Fibroblast of skin of right quadriceps (primary cell): ENCODE data around the gene TBX1.

Experiments
- DNase-seq: peaks from one replicate; pipeline ENCODE4 v3.0.0-alpha.2; 2013

The TBX1 gene

DNA sequence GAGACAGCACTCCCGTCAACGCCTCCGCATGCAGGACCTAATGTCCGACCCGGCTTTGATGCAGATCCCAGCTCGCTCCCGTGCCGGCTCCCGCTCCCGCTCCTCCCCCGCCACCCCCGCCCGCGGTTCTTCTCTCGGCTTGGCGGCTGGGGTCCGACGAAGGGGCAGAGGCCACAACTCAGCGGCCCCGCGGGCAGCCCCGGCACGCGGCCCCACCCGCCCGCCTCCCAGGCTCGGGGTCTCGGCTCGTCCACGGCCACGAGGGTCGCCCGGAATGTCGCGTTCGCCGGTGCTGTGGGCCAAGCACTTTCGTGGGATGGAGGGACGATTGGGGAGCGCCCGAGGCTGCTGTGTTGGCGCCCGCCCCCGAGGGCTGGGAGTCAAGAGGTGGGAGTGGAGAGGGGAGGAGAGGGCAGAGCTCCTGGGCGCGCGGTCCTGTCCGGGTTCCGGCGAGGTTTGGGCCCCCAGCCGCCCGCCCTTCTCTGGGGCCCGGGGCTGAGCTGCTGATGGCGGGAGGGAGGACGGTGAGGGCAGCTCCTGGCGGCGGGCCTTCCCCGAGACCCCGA lies 5.3 kb upstream of the TBX1 start:
- no peak for DNase-seq

DNA sequence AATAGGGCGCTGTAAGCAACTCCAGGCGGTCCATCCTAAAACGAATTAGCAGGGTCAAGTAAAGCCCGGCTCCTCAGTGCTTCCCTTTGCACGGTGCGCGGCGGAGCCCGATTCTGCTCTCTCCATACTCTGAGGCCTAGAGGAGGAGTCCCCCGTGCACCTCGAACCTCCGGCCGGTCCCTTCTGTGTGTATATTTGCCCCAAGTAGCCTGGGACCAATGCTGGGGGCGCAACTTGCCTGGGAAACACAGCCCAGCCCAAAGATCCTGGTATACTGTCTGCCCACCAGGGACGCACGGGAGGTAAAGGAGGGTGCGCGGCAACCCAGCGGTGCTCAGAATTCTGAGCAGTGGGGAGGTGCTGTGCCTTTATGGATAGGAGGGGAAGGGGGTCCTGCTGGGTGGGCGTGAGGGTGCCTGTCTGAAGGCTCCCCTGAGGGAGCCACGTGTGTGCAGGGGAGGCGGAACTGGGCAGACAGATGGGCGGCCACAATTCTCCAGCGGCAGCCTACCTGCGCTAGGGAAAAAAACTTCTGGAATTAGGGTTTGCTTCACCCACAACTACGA lies 4.8 kb upstream of the TBX1 start:
- DNase-seq, result no peak

DNA sequence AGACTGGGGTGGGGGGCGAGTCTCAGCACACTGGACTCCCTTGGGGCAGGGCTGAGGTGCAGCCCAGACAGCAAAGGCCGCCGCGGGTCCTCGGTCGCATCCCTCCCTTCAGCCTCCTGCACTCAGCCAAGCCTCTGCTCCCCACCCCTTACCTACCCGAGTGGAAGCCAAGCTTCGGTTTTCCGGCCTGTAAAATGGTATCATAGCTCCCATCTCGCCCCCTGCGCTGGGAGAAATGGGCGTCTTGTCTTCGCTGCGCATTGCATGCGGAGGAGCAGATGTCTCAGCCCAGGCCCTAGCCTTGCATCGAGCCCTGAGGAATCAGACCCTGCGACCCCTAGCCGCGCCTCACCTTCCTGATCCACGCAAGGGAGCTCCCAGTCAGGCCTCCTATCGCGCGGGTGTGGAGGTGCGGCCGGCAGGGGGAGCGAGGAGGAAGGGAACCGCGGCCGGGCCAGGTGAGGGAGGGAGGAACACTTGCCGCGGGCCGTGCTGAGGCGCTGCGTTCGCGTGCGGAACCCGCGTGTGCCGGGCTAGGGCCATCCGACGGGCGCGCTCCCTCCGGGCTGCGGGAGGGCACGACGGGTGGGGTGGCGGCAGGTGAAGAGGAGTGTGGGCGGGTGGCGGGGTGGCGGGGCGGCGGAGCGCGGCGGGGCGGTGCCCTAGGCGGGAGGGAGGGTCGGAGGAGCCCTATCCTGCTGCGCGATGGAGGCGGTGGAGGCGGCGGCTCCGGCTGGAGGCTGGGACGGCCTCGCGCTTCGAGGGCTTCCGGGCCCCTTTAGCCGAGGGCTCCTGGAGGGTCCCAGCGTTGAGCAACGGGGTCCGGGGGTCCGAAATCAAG lies 4.1 kb upstream of the TBX1 start:
- DNase-seq, result no peak

DNA sequence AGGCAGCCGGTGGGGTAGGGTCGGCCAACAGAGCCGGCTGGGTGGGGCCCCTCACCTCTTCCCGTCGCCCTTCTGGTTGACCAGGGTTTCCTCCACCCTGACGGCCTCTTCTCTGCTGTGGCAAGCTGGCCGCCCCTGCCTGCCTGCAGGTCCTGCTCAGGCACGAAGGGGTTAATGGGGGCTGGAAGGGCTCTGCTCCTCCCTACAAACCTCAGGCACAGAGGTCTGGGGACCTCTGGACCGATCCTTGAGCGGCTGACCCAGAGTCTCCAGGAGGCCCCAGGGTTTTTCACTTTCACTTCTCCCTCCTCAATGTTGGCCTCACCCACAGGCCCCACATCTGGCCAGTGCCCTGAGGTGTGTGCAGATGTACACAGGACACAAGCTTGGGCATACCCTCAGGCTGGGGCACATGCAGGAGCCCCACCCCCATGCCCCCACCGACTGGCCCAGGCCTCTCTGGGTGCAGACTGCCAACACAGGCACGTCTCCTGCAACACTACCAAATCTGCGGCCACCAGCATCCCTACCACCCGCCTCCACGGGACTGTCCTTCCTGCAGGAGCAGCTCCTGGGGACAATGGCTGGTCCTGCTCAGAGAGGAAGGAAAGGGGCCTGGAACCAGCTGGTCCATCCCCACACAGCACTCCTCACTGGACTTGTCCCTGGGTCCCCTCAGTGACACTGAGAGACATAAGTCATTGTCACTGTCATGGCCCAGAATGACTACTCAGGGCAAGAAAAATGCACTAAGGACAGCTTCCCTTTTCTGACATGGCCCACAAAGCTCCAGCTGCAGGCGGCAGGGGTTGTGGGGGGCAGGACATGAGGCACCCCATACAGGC lies 3.2 kb upstream of the TBX1 start:
- no peak for DNase-seq

DNA sequence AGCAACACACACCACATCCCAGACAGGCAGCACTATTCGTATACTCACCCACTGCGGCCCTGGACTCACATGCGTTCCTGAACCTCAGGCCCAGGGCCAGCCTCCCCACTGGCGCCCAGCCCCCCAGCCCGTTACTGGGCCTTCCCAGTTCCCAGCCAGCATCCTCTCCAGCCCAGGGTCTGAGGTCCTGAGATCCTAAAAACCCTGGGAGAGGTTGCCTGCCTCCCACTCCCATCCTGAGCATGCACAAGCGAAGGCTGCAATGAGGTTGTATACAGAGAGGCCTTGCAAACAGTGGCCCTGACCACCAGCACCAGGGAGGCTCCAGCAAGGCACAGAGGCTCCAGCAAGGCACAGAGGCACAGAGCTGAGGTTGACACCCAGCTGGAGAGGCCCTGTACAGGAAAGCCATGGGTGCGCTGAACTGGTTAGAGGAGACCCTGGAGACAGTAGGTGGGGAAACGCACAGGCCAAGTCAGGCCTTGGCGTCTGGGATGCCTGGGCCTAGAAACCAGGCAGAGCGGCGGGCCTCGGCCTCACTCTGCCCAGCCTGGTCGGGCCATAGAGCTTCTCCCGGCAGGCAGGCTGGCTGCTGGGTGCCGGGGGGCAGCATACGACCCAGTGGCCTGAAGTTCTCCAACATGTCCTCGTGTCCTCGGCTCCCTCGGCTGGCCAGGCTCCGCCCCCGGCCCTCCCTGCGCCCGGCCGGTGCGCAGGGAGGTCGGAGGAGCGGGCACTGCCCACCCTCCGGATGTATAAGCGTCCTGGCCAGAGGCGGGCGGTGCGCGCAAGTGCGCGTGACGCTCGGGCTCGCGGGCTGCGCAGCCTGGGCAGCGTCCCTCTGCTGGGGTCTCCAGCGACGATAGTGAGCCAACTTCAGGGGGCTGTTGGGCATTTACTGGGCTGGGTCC lies 2.3 kb upstream of the TBX1 start:
- no peak for DNase-seq

DNA sequence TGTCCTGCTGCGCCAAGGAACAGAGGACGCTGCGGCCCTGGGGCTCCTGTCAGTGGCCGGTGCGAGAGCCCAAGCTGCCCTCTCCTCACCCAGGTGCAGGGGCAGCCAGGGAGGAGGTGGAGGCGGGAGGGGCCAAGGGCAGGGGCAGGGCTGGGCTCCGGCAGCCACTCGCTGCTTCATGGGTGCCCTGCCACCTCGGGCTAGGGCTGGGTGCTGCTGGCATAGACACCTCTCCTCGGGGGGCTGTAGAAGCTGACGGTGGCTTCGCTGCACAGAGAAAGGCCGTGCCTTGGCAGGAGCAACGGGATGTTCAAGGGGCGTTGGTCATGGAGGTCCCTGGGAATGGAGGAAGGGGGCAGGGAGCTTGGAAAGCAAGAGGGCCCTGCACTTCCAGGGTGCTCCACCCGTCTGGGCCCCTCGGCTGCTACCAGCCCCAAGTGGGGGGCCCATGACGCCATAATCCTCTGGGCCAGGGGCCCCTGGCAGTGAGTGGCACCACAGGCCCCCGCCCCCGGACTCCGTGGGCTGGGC lies 1.6 kb upstream of the TBX1 start:
- DNase-seq, result no peak

DNA sequence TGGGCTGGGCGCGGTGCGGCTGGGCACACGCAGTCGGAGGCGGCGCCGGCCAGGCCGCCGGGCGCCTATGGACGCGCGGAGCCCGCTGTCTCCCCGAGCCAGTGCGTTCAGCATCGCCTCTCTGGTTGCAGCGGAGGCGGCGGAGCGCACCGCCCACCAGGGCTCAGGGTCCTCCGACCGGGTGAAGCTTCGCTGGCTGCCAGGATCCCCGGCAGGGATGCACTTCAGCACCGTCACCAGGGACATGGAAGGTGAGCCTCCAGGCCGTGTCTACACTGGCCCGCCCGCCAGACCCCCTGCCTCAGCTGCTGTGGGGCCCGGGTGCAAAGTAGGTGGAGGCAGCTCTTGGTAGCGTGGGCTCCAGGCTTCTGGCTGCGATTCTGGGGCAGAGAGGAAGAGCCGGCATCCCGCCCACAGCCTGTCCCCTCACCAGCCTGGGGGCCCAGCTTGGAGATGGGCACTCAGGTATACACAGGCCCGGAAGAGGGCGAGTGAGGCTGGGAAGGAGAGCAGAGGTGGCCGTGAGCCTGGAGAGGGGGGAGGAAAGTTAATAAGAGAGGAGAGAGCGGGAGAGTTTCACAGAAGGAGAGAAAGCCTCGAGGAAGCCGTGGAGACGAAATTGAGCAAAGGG lies 1.0 kb upstream of the TBX1 start:
- no peak for DNase-seq

DNA sequence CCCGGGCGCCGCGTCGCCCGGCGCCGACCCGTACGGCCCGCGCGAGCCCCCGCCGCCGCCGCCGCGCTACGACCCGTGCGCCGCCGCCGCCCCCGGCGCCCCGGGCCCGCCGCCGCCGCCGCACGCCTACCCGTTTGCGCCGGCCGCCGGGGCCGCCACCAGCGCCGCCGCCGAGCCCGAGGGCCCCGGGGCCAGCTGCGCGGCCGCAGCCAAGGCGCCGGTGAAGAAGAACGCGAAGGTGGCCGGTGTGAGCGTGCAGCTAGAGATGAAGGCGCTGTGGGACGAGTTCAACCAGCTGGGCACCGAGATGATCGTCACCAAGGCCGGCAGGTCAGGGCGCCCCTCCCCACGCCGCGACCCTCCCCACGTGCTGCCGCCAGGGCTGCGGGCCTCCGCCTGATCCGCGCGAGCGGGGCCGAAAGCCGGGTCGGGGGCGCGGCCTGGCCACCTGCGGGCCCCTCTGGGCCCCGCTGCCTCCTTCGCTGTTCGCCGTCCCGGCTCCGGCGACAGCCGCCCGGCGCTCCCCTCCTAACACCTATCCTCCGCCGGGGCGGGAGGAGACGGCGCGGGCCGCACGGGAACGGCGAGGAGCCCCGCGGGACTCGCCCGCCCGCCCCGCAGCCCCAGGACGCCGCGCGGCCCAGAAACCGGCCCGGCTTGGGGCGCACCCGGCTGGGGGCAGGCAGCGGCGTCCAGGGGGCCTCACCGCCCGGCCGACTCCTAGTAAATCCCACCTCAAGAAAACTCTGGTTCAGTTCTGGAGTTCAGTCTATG lies 560 bp downstream of the TBX1 start:
- DNase-seq, result no peak

DNA sequence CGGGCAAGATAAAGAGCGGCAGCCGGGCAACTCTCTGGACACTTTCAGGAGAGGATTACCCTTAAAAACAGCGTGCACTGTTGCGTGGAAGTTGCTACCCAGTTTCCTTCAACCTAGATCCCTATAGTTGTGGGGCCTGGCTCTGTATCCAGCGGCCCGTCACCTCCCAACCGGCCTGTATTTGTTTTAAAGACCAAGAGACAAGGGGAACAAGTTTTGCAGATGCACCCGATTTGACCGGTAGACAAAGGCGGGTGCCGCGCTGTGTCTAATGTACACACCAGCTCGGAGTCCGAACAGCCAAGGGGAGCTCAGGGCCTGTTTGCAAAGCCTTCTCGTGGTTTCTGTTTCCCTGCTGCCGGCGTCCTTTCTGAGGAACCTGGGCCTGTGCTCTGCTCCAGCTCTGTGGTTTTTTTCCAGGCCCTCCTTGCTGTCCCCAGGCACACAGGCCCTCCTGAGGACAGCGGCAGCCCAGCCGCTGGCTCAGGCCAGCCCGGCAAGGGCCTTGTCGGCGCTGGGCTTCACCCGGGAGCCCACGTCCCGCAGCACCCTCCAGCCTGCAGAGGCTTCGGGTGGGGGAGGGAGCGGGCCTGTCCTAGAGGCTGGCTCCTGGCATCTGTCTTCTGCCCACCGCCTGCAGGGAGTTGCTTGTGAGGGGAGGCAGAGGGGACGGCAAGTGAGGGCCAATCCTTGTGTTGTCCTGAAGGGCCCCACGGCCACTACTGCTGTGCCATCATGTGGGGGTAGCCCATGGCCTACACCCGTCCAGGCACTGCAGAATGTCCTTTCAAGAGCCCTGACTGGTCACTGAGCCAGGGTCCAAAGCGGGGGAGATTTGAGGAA lies 1.4 kb downstream of the TBX1 start:
- DNase-seq, result peak; percentile 17

DNA sequence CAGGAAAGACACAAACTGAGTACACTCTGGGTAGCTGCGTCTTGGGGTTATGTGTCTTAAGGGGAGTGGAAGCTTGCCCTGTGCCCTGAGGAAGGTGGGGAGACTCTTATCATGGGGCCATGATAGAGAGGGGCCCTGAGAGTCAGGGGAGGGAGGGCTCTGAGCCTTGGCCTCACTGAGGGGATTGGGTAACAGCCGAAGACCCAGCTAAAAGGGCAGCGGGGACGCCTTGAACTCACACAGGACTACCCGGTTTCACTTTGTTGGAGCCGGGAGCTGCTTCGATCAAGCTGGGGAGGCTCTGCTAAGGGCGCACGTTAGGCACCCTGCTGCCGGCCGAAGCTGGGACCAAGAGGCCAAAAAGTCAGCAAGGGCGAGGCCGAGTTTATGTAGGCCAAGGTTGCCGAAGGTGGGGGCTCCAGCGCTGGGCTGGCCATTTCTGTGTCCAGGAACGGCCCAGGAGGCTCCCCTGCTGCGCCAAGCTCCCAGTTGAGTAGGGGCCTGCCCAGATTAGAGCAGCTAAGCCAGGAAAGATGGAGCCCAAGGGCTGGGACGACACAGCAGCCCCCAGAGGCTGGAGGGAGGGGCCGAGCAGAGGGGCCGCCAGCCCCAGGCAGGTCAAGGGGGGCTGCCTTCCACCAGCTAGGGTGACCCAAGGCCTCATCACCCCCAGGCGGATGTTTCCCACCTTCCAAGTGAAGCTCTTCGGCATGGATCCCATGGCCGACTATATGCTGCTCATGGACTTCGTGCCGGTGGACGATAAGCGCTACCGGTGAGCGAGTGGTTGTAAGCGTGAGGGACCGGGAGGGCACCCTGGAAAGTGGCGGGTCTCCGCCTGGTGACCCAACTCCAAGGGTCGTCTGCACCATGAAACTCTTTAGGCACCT lies 2.2 kb downstream of the TBX1 start:
- DNase-seq, result no peak

DNA sequence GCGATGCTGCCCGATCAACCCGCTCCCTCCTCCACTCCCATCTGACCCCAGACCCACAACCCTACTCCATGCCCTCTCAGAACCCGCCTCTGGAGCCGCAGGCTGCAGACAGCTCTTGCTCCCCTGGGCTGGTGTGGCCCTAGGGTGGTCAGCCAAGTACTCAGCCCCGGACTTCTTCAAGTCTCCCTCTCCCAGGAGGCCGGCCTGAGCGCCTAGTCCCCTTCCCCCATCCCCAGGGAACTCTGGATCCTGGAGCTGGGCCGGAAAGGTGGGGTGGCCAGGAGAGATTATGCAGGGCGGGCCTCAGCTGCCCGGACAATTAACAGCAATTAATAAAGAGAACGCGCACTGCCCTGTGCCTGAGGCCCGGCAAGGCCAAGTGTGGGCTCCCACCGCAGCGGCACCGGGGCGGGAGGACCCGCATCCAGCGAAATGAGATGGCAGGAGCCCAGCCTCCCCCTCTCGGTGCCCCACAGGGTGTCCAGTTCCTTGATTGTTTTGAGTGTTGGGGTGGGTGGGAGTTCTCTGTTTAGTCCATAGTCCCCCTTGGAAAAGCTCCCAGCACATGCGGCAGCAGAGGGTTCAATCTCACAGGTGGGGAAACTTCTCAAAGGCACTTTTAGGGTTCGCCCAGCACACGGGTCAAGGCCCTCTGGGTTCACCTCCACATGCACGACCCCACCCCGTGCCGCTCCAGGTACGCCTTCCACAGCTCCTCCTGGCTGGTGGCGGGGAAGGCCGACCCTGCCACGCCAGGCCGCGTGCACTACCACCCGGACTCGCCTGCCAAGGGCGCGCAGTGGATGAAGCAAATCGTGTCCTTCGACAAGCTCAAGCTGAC lies 3.1 kb downstream of the TBX1 start:
- DNase-seq, result no peak

DNA sequence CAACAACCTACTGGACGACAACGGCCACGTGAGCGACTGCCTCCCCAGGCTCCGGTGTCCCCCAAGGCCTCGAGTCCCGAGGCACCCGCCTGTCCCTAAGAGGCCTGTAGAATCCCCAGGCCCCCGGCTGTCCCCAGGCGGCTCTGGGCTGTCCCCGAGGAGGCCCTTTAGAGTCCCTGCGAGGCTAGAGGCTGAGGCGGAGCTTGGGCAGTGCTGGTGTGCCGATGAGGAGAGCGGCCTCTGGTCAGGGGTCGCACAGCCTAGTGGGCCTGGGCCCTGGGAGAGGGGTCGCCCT lies 3.7 kb downstream of the TBX1 start:
- no peak for DNase-seq

DNA sequence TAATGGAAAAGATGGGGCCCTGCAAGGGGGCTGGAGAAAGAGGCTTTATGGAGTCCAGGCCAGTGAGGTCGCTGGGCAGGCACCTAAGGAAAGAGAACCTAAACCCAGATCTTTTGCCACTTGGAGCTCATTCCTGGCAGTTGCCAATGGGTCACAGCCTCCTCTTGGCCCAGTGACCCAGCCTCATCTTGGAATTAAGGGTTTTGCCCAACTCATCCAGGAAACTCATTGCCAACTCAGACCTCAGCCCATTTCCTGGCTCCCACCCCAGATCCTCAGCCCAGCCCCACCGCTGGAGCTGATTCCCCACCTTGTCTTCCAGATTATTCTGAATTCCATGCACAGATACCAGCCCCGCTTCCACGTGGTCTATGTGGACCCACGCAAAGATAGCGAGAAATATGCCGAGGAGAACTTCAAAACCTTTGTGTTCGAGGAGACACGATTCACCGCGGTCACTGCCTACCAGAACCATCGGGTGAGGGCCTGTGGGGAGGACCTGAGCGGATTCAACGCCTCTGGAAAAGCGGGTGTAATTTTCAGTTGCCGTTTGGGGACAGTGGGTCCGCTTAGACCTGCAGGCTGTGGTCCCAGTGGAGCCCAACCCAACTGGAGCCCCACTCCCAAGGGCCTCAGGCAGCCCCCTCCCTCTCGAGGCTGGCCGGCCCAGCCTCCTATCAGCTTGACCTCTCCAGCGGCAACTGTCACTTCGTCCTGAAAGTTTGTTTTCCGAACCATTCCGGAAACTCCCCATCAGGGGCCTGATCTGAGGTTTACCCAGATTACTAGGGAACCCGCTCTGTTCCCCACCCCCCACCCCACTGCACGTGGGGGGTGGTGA lies 4.3 kb downstream of the TBX1 start:
- no peak for DNase-seq

DNA sequence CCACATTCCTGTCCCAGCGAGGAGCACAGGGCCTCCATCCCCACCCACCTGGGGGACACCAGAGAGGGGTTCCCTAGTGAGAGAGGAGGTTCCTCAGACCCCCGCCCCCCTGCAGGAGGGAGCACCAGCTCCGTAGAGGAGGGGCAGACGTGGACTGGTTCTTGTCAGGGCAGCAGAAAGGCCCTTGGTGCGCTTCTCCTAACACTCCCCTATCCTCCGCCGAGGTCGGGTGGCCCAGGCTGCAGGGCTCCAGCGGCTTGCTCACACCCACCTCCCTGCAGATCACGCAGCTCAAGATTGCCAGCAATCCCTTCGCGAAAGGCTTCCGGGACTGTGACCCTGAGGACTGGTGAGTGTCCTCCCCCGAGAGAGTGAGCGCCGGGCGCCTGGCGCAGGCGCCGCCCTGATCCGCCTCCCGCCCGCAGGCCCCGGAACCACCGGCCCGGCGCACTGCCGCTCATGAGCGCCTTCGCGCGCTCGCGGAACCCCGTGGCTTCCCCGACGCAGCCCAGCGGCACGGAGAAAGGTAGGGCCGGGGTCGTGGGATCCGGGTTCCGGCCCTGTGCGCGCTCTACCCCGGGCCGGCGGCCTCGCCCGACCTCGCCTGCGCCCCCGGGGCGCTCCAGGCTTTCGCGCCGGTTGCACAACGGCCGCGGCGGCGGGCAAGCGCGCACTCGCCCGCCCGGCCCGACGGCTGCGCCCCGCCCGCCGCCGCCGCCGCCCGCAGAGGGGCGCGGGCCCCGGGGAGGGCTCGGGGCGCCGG lies 5.1 kb downstream of the TBX1 start:
- DNase-seq, result no peak

DNA sequence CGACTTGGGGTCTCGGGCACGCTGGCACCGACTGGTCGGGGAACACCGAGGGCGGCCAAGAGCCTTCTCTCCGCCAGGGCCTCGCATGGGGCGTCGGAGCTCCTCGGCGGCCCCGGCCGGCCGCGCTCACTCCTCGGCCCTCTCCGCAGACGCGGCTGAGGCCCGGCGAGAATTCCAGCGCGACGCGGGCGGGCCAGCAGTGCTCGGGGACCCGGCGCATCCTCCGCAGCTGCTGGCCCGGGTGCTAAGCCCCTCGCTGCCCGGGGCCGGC lies 5.6 kb downstream of the TBX1 start:
- DNase-seq, result no peak
